Keratinocyte (primary cell): ENCODE data around the gene ZBTB8A. TPM values are rescaled to one million over a fixed set of nuclear protein-coding genes. Genes with fewer than 3 reads are reported as not detected.

ENCODE experiments used
- DNase-seq: peaks from one replicate; pipeline ENCODE4 v3.0.0-alpha.2; 2011; ENCODE audit warnings: low read depth, missing footprints, low spot score
- FAIRE-seq: peaks from 2 replicates; lab custom pipeline; 2011; peaks lifted over from hg19 to GRCh38; lab: Jason Lieb, UNC
- H2AFZ ChIP-seq: 2 replicates; pipeline ENCODE4 v1.6.0; 2012; ENCODE audit warnings: low read length, control low read depth, inconsistent platforms; ENCODE audit not compliant: control insufficient read depth
- H3K27ac ChIP-seq: 2 replicates; pipeline ENCODE4 v1.5.1; 2011; ENCODE audit warnings: low read length; ENCODE audit not compliant: control insufficient read depth, insufficient read depth
- H3K27me3 ChIP-seq: 3 replicates; pipeline ENCODE4 v1.6.0; 2011; ENCODE audit warnings: low read length; ENCODE audit not compliant: control insufficient read depth, insufficient read depth; ENCODE audit errors: extremely low read depth
- H3K36me3 ChIP-seq, 2 experiments: 2 replicates in 1 of 2; 3 replicates in 1 of 2; pipeline ENCODE4 v1.5.1; 2011; ENCODE audit warnings: low read length in 2 of 2, mild to moderate bottlenecking in 1 of 2; ENCODE audit not compliant: control insufficient read depth in 2 of 2, insufficient read depth in 2 of 2; ENCODE audit errors: extremely low read depth in 1 of 2
- H3K4me1 ChIP-seq: 3 replicates; pipeline ENCODE4 v1.5.1; 2011; ENCODE audit warnings: low read length; ENCODE audit not compliant: control insufficient read depth, insufficient read depth; ENCODE audit errors: extremely low read depth
- H3K4me2 ChIP-seq: 3 replicates; pipeline ENCODE4 v1.6.0; 2011; ENCODE audit warnings: low read depth, low read length; ENCODE audit not compliant: control insufficient read depth, insufficient read depth; ENCODE audit errors: extremely low read depth
- H3K4me3 ChIP-seq, 3 experiments: fragments of 200-600 bp in 1 of 3; sonication (generic) in 1 of 3; 2 replicates in 2 of 3; 3 replicates in 1 of 3; pipeline ENCODE4 v1.5.1; 2011 to 2016; ENCODE audit warnings: low read length in 3 of 3, mild to moderate bottlenecking in 3 of 3, control low read depth in 2 of 3, inconsistent platforms in 1 of 3, low read depth in 1 of 3, mixed read lengths in 1 of 3, mixed run types in 1 of 3, moderate library complexity in 1 of 3; ENCODE audit not compliant: control insufficient read depth in 2 of 3, insufficient read depth in 2 of 3; ENCODE audit errors: extremely low read depth in 1 of 3
- H3K79me2 ChIP-seq: 2 replicates; pipeline ENCODE4 v1.6.0; 2012; ENCODE audit warnings: low read length; ENCODE audit not compliant: control insufficient read depth, insufficient read depth
- H3K9ac ChIP-seq: 3 replicates; pipeline ENCODE4 v1.6.0; 2011; ENCODE audit warnings: low read length; ENCODE audit not compliant: control insufficient read depth, insufficient read depth; ENCODE audit errors: extremely low read depth
- H3K9me1 ChIP-seq: 3 replicates; pipeline ENCODE4 v1.6.0; 2011; ENCODE audit warnings: low read length; ENCODE audit not compliant: control insufficient read depth, insufficient read depth; ENCODE audit errors: extremely low read depth
- H3K9me3 ChIP-seq: 2 replicates; pipeline ENCODE4 v1.5.1; 2012; ENCODE audit warnings: low read depth, low read length; ENCODE audit not compliant: control insufficient read depth
- H4K20me1 ChIP-seq: 3 replicates; pipeline ENCODE4 v1.6.0; 2011; ENCODE audit warnings: low read length; ENCODE audit not compliant: control insufficient read depth, insufficient read depth; ENCODE audit errors: extremely low read depth
- CTCF ChIP-seq, 3 experiments: IDR thresholded peaks in 1 of 3; conservative IDR thresholded peaks in 1 of 3; optimal IDR thresholded peaks in 1 of 3; 2 replicates in 2 of 3; 3 replicates in 1 of 3; pipeline versions ENCODE3 to v1.5.1; 2011; ENCODE audit warnings: low read length in 3 of 3, mild to moderate bottlenecking in 3 of 3, moderate library complexity in 2 of 3, control low read depth in 1 of 3, inconsistent platforms in 1 of 3; ENCODE audit not compliant: insufficient read depth in 2 of 3; ENCODE audit errors: extremely low read depth in 1 of 3
- EZH2 ChIP-seq: IDR thresholded peaks from one replicate; pipeline ENCODE4 v1.6.1; 2012; ENCODE audit warnings: inconsistent platforms, mild to moderate bottlenecking, low read length, moderate library complexity
- dilution Hi-C: fragments of 300-500 bp; cut with MboI; formaldehyde crosslinking; loops from one replicate; pipeline ENCODE4 v1.7.0; 2020; ENCODE audit warnings: low sequenced_read_pairs; ENCODE audit not compliant: extremely low pct_ligation_motif_present
- polyA plus RNA-seq, 5 experiments: library from polyadenylated mRNA; depleted of rRNA in 3 of 5; stranded (reverse) in 3 of 5; stranded (forward) in 1 of 5; unstranded in 1 of 5; fragments of >200 nt; gene quantifications; 1 replicate in 1 of 5; 2 replicates in 3 of 5; 3 replicates in 1 of 5; pipeline versions ENCODE4 v1.2.1 to v1.2.3, GENCODE V29; 2011 to 2012; ENCODE audit warnings: missing spikeins in 2 of 5, low read depth in 1 of 5, low replicate concordance in 1 of 5

ZBTB8A gene
- polyA plus RNA-seq, 1 donor (not counting 4 experiments of a cell fraction or from before 2014, with no cell fraction given), result 5.3 TPM

GRCh38 chr1:32498751-32499150 lies 40.5 kb upstream of the ZBTB8A start:
- FAIRE-seq (no peak), DNase-seq (no peak)
- no peak overlapping the region for H3K4me2 ChIP-seq
- no peaks in the 10 kb centered on the region for H3K79me2 ChIP-seq
- peaks cover 8% of the 10 kb centered on the region for H3K4me1 ChIP-seq
- no peak overlapping the region for H2AFZ ChIP-seq
- H3K9ac ChIP-seq, result no peak overlapping the region
- dilution Hi-C loops, result no loop called here
- no peaks in the 10 kb centered on the region for H4K20me1 ChIP-seq
- TF ChIP-seq CTCF (optimal IDR thresholded peaks at IDR 0.05 in 1 of 3, IDR thresholded peaks at IDR 0.05 in 1 of 3, conservative IDR thresholded peaks at IDR 0.05 in 1 of 3; ENCODE audit: extremely low read depth in 1 of 3, insufficient read depth in 2 of 3, low read length in 3 of 3), result no peak
- no peaks in the 10 kb centered on the region for H3K9me3 ChIP-seq
- H3K27ac ChIP-seq, result no peak overlapping the region
- H3K4me3 ChIP-seq, result no peak overlapping the region
- H3K36me3 ChIP-seq, result no peaks in the 10 kb centered on the region
- no peaks in the 10 kb centered on the region for H3K9me1 ChIP-seq
- no peaks in the 10 kb centered on the region for H3K27me3 ChIP-seq

- DNase-seq, result no peak
- H3K4me3 ChIP-seq, result peak overlapping the region; percentile 28 to 79 (median 76)
- H3K4me2 ChIP-seq, result peak overlapping the region; percentile 95
- H3K4me1 ChIP-seq, result peaks cover 3% of the 10 kb centered on the region
- FAIRE-seq, result no peak
- no peaks in the 10 kb centered on the region for H3K79me2 ChIP-seq
- peak overlapping the region; percentile 69 for H3K9ac ChIP-seq
- peak overlapping the region; percentile 94 for H2AFZ ChIP-seq
- no peaks in the 10 kb centered on the region for H3K9me3 ChIP-seq
- H4K20me1 ChIP-seq, result no peaks in the 10 kb centered on the region
- no peaks in the 10 kb centered on the region for H3K27me3 ChIP-seq
- dilution Hi-C loops, result no loop called here
- H3K27ac ChIP-seq, result peak overlapping the region; percentile 49
- H3K36me3 ChIP-seq, result no peaks in the 10 kb centered on the region
- TF ChIP-seq EZH2 (no peak), CTCF (optimal IDR thresholded peaks at IDR 0.05 in 1 of 3, IDR thresholded peaks at IDR 0.05 in 1 of 3, conservative IDR thresholded peaks at IDR 0.05 in 1 of 3; ENCODE audit: extremely low read depth in 1 of 3, insufficient read depth in 2 of 3, low read length in 3 of 3) (no peak)
- no peaks in the 10 kb centered on the region for H3K9me1 ChIP-seq
Observed at GRCh38 chr1:32500387-32501209, 38.6 kb upstream of the ZBTB8A start.
